Measurements from ENCODE around the gene IGFBP2. TPM values are rescaled to one million over a fixed set of nuclear protein-coding genes. Genes with fewer than 3 reads are reported as not detected.

Gene IGFBP2
- polyA plus RNA-seq, 1 of the 3 experiments (the other 2 are of a cell fraction), result 695 TPM

- TF ChIP-seq FOXM1 (IDR thresholded peaks at IDR 0.05; ENCODE audit: low read depth), result no peak
- no peak for TF ChIP-seq NFIC (IDR thresholded peaks at IDR 0.05; ENCODE audit: borderline replicate concordance)
- TF ChIP-seq TAF1 (IDR thresholded peaks at IDR 0.05; ENCODE audit: borderline replicate concordance, low read depth, low read length), result no peak
Measured at GRCh38 chr2:216603010-216603883, 30.0 kb upstream of the IGFBP2 start (continued).

GRCh38 chr2:216603884-216604245 is 29.4 kb upstream of the IGFBP2 start:
- DNase-seq, result no peak
- Histone ChIP-seq H3K4me1 (ENCODE audit: control insufficient read depth in 1 of 2, insufficient read depth in 2 of 2, low read depth in 1 of 2, low read length in 1 of 2) (no peaks in the 10 kb centered on the region; a peak in 2 of 4 replicates), H2AFZ (ENCODE audit: low read depth) (no peak overlapping the region), H3K9me3 (no peaks in the 10 kb centered on the region), H3K4me2 (no peak overlapping the region), H3K79me2 (ENCODE audit: insufficient read depth) (no peaks in the 10 kb centered on the region), H3K9me2 (no peaks in the 10 kb centered on the region), H3K9ac (no peak overlapping the region), H4K20me1 (ENCODE audit: insufficient read depth) (no peaks in the 10 kb centered on the region), H3K27ac (ENCODE audit: low read depth in 2 of 2, low read length in 1 of 2) (no peak overlapping the region), H3F3A (replicated peaks; ENCODE audit: insufficient read depth) (no peaks in the 10 kb centered on the region), H3K27me3 (ENCODE audit: insufficient read depth) (no peaks in the 10 kb centered on the region), H3K4me3 (ENCODE audit: low read depth in 2 of 2, low read length in 1 of 2) (no peak overlapping the region), H3K36me3 (replicated peaks in 1 of 2; ENCODE audit: control insufficient read depth in 1 of 2, insufficient read depth in 2 of 2, low read length in 1 of 2) (no peaks in the 10 kb centered on the region)
- TF ChIP-seq MXI1 (IDR thresholded peaks at IDR 0.05; ENCODE audit: low read depth, low read length), result no peak
- ChIA-PET CTCF (no interaction called here), POLR2A (interaction anchor here (1.1 kb wide), 1 partner anchor 16 kb away, joined by 3 read pairs; no protein-coding TSS in a partner anchor)
- WGBS (ENCODE audit: low lambda C conversion rate), result 95% methylated on average over 3 of the region's 3 CpGs

- Histone ChIP-seq H3K9me3 (no peaks in the 10 kb centered on the region), H3K79me2 (ENCODE audit: insufficient read depth) (no peaks in the 10 kb centered on the region), H3K4me2 (no peak overlapping the region), H3K9ac (no peak overlapping the region), H3K36me3 (replicated peaks in 1 of 2; ENCODE audit: control insufficient read depth in 1 of 2, insufficient read depth in 2 of 2, low read length in 1 of 2) (no peaks in the 10 kb centered on the region), H3F3A (replicated peaks; ENCODE audit: insufficient read depth) (no peaks in the 10 kb centered on the region), H3K9me2 (no peaks in the 10 kb centered on the region), H3K27me3 (ENCODE audit: insufficient read depth) (no peaks in the 10 kb centered on the region), H3K4me3 (ENCODE audit: low read depth in 2 of 2, low read length in 1 of 2) (no peak overlapping the region), H3K4me1 (ENCODE audit: control insufficient read depth in 1 of 2, insufficient read depth in 2 of 2, low read depth in 1 of 2, low read length in 1 of 2) (no peaks in the 10 kb centered on the region; a peak in 2 of 4 replicates), H4K20me1 (ENCODE audit: insufficient read depth) (no peaks in the 10 kb centered on the region), H2AFZ (ENCODE audit: low read depth) (no peak overlapping the region), H3K27ac (ENCODE audit: low read depth in 2 of 2, low read length in 1 of 2) (no peak overlapping the region)
- POLR2A ChIA-PET, result interaction anchor here (1.1 kb wide), 1 partner anchor 15 kb away, joined by 3 read pairs; no protein-coding TSS in a partner anchor
- CTCF ChIA-PET, result interaction anchor here (0.7 kb wide), 1 partner anchor 35 kb away, joined by 3 read pairs; no protein-coding TSS in a partner anchor
- no peak for TF ChIP-seq EP300 (IDR thresholded peaks at IDR 0.05; ENCODE audit: borderline replicate concordance in 1 of 2, low read depth in 1 of 2, low read length in 1 of 2)
- no peak for TF ChIP-seq MAX (IDR thresholded peaks at IDR 0.05; ENCODE audit: low read depth)
- TF ChIP-seq FOXM1 (IDR thresholded peaks at IDR 0.05; ENCODE audit: low read depth), result no peak
- TF ChIP-seq EZH2phosphoT487 (IDR thresholded peaks at IDR 0.05; ENCODE audit: borderline replicate concordance, low read depth), result no peak
- TF ChIP-seq FOSL2 (IDR thresholded peaks at IDR 0.05; ENCODE audit: borderline replicate concordance, low read depth), result no peak
- TF ChIP-seq NRF1 (IDR thresholded peaks at IDR 0.05; ENCODE audit: low read depth, low read length), result no peak
- no peak for TF ChIP-seq USF1 (IDR thresholded peaks at IDR 0.05; ENCODE audit: borderline replicate concordance, low read depth)
- TF ChIP-seq FOXJ3 (CRISPR knock-in tag; IDR thresholded peaks at IDR 0.05), result no peak
- TF ChIP-seq GATA2 (CRISPR knock-in tag; IDR thresholded peaks at IDR 0.05), result no peak
- TF ChIP-seq, protein P1, sequence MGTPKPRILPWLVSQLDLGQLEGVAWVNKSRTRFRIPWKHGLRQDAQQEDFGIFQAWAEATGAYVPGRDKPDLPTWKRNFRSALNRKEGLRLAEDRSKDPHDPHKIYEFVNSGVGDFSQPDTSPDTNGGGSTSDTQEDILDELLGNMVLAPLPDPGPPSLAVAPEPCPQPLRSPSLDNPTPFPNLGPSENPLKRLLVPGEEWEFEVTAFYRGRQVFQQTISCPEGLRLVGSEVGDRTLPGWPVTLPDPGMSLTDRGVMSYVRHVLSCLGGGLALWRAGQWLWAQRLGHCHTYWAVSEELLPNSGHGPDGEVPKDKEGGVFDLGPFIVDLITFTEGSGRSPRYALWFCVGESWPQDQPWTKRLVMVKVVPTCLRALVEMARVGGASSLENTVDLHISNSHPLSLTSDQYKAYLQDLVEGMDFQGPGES (IDR thresholded peaks at IDR 0.05; ENCODE audit: low read depth, low read length), result no peak
- TF ChIP-seq POLR2AphosphoS5 (IDR thresholded peaks at IDR 0.05; ENCODE audit: low read depth, low read length), result no peak
- TF ChIP-seq ELF1 (IDR thresholded peaks at IDR 0.05), result no peak
- no peak for TF ChIP-seq RAD21 (IDR thresholded peaks at IDR 0.05; ENCODE audit: low read length)
- no peak for TF ChIP-seq NFIC (IDR thresholded peaks at IDR 0.05; ENCODE audit: borderline replicate concordance)
- TF ChIP-seq RCOR1 (IDR thresholded peaks at IDR 0.05; ENCODE audit: low read length), result no peak
- TF ChIP-seq MXI1 (IDR thresholded peaks at IDR 0.05; ENCODE audit: low read depth, low read length), result no peak
- TF ChIP-seq TAF1 (IDR thresholded peaks at IDR 0.05; ENCODE audit: borderline replicate concordance, low read depth, low read length), result no peak
- no peak for TF ChIP-seq RFX5 (IDR thresholded peaks at IDR 0.05; ENCODE audit: low read length)
- DNase-seq, result no peak
Measured at GRCh38 chr2:216604458-216604857, 28.8 kb upstream of the IGFBP2 start.
